Measurements from ENCODE around the gene SLFN11.

The SLFN11 gene

GRCh38 chr17:35344262-35344661 is 29.2 kb downstream of the SLFN11 start:
- Histone ChIP-seq H3K4me1 (ENCODE audit: insufficient read depth, low read length, severe bottlenecking) (no peaks in the 10 kb centered on the region), H3K4me2 (ENCODE audit: low read length) (no peak overlapping the region), H3K27ac (ENCODE audit: low read depth, low read length, poor library complexity, severe bottlenecking) (no peak overlapping the region), H3F3A (ENCODE audit: insufficient read depth, low read length) (no peaks in the 10 kb centered on the region), H4K20me1 (ENCODE audit: insufficient read depth, low read length) (no peaks in the 10 kb centered on the region), H2AFZ (ENCODE audit: low read length) (no peak overlapping the region), H3K27me3 (ENCODE audit: insufficient read depth, low read length) (no peaks in the 10 kb centered on the region; the same call in 1 of the 2 replicates), H3K4me3 (ENCODE audit: low read depth, low read length, poor library complexity, severe bottlenecking) (no peak overlapping the region), H3K9me2 (ENCODE audit: low read depth, low read length) (no peaks in the 10 kb centered on the region), H3K9me3 (ENCODE audit: low read length) (0 out of 2 replicates have a peak, but pooled peaks cover 4% of the 10 kb centered on the region), H3K79me2 (ENCODE audit: insufficient read depth, low read length) (no peaks in the 10 kb centered on the region), H3K9ac (ENCODE audit: low read length) (no peak overlapping the region), H3K36me3 (ENCODE audit: insufficient read depth, low read length) (no peaks in the 10 kb centered on the region)
- TF ChIP-seq CTCF (IDR thresholded peaks at IDR 0.05; ENCODE audit: low read length) (no peak), EZH2 (IDR thresholded peaks at IDR 0.05; ENCODE audit: borderline replicate concordance, low read length) (no peak)

- Histone ChIP-seq H3K9me2 (ENCODE audit: low read depth, low read length) (no peaks in the 10 kb centered on the region), H3K27me3 (ENCODE audit: insufficient read depth, low read length) (no peaks in the 10 kb centered on the region; the same call in 1 of the 2 replicates), H3F3A (ENCODE audit: insufficient read depth, low read length) (no peaks in the 10 kb centered on the region), H3K4me2 (ENCODE audit: low read length) (no peak overlapping the region), H4K20me1 (ENCODE audit: insufficient read depth, low read length) (no peaks in the 10 kb centered on the region), H3K9ac (ENCODE audit: low read length) (no peak overlapping the region), H3K36me3 (ENCODE audit: insufficient read depth, low read length) (no peaks in the 10 kb centered on the region), H3K79me2 (ENCODE audit: insufficient read depth, low read length) (no peaks in the 10 kb centered on the region), H3K9me3 (ENCODE audit: low read length) (0 out of 2 replicates have a peak, but pooled peaks cover 4% of the 10 kb centered on the region), H3K4me3 (ENCODE audit: low read depth, low read length, poor library complexity, severe bottlenecking) (no peak overlapping the region), H3K4me1 (ENCODE audit: insufficient read depth, low read length, severe bottlenecking) (no peaks in the 10 kb centered on the region), H2AFZ (ENCODE audit: low read length) (no peak overlapping the region), H3K27ac (ENCODE audit: low read depth, low read length, poor library complexity, severe bottlenecking) (no peak overlapping the region)
- TF ChIP-seq EZH2 (IDR thresholded peaks at IDR 0.05; ENCODE audit: borderline replicate concordance, low read length) (no peak), CTCF (IDR thresholded peaks at IDR 0.05; ENCODE audit: low read length) (no peak)
Observed at GRCh38 chr17:35342276-35342675, 31.1 kb downstream of the SLFN11 start.

- no peak overlapping the region for H3K9ac ChIP-seq (ENCODE audit: low read length)
- H3K4me2 ChIP-seq (ENCODE audit: low read length) = no peak overlapping the region
- no peaks in the 10 kb centered on the region; the same call in 1 of the 2 replicates for H3K27me3 ChIP-seq (ENCODE audit: insufficient read depth, low read length)
Observed at GRCh38 chr17:35341411-35341992, 31.9 kb downstream of the SLFN11 start.

More at GRCh38 chr17:35341411-35341992, 31.9 kb downstream of the SLFN11 start:
- Histone ChIP-seq H3K36me3 (ENCODE audit: insufficient read depth, low read length) (no peaks in the 10 kb centered on the region), H3K4me1 (ENCODE audit: insufficient read depth, low read length, severe bottlenecking) (no peaks in the 10 kb centered on the region), H3K9me2 (ENCODE audit: low read depth, low read length) (no peaks in the 10 kb centered on the region), H4K20me1 (ENCODE audit: insufficient read depth, low read length) (no peaks in the 10 kb centered on the region), H3F3A (ENCODE audit: insufficient read depth, low read length) (no peaks in the 10 kb centered on the region), H3K4me3 (ENCODE audit: low read depth, low read length, poor library complexity, severe bottlenecking) (no peak overlapping the region), H3K27ac (ENCODE audit: low read depth, low read length, poor library complexity, severe bottlenecking) (no peak overlapping the region), H3K9me3 (ENCODE audit: low read length) (0 out of 2 replicates have a peak, but pooled peaks cover 4% of the 10 kb centered on the region), H2AFZ (ENCODE audit: low read length) (no peak overlapping the region), H3K79me2 (ENCODE audit: insufficient read depth, low read length) (no peaks in the 10 kb centered on the region)
- TF ChIP-seq CTCF (IDR thresholded peaks at IDR 0.05; ENCODE audit: low read length) (no peak), EZH2 (IDR thresholded peaks at IDR 0.05; ENCODE audit: borderline replicate concordance, low read length) (no peak)
